GM19395 (cell line): Measurements from ENCODE around the gene TOR1AIP2.

Source experiments
- ATAC-seq: cut with Tn5 transposase; IDR thresholded peaks from one replicate; pipeline ENCODE4 v1.9.1; 2021; ENCODE audit warnings: mild to moderate bottlenecking, moderate library complexity; ENCODE audit not compliant: unreplicated experiment

Gene TOR1AIP2

GRCh38 chr1:179826626-179827280 lies 50.9 kb downstream of the TOR1AIP2 start:
- no peak for ATAC-seq

GRCh38 chr1:179825798-179826460 lies 51.7 kb downstream of the TOR1AIP2 start:
- ATAC-seq, result no peak

GRCh38 chr1:179825206-179825605 lies 52.4 kb downstream of the TOR1AIP2 start:
- ATAC-seq, result no peak

- no peak for ATAC-seq
Measured at GRCh38 chr1:179824265-179824664, 53.3 kb downstream of the TOR1AIP2 start.

DNA sequence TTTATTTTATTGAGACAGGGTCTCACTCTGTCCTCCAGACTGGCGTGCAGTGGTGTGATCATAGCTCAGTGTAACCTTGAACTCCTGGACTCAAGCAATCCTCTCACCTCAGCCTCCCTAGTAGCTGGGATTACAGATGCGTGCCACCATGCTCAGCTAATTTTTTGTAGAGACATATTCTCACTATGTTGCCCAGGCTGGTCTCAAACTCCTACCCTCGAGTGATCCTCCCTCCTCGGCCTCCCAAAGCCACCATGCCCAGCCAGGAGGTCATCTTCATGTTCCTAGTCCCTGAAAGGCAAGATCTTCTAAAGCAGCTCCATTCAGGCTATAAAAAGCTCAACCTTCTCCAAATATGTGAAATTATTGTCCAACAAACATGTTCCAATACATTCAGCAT lies 53.9 kb downstream of the TOR1AIP2 start:
- ATAC-seq, result no peak

DNA sequence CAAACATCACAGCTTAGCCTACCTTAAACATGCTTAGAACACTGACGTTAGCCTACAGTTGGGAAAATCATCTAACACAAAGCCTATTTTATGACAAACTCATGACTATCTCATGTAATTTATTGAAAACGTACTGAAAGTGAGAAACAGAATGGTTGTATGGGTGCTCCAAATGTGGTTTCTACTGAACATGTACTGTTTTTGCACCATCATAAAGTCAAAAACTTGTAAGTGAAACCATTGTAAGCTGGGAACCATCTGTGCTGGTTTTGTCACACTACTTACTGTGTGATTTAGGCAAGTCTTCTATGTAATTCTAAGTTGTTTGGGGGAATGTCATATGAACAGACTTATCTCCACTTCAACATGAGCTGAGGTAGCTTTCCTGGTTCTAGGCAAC lies 55.5 kb downstream of the TOR1AIP2 start:
- ATAC-seq, result no peak

DNA sequence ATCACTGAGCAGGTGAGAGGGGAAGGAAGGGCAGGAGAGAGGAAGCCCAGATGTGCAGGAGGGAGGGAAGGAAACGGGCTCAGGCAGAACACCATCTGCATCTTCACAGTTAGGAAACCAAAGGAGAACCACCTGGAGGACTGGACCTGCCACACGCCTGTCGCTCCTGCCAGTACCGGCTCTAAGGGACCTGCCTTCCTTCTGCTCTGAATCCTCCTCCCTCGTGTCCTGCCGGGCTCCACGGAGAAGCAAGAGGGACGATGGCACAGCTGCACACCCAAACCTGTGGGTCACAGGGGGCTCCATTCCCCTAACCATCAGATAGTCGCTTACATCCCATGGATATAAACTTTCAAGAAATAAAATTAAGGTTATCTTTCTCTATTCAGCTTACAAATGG lies 56.1 kb downstream of the TOR1AIP2 start:
- no peak for ATAC-seq

GRCh38 chr1:179820226-179820970 lies 57.2 kb downstream of the TOR1AIP2 start:
- no peak for ATAC-seq

DNA sequence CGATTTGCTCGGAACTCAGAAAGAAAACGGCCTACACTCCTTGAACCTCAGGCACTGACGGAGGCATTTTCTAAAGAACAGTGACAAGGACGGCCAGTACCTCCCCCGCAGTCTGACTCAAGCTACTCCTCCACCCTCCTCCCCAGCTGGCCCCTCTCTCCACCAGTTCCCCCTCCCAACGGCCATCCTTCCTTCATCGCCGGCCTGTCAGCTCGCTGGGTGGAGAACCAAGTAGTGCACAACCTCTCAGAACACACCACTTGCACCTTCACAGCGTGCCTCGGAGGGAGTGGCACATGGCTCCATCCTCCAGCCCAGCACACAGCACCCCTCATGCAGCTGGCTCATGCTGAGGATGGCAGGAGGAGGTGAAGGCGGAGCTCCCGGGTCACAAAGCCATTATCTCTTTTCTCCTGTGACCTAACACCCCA lies 58.8 kb downstream of the TOR1AIP2 start:
- ATAC-seq, result no peak

DNA sequence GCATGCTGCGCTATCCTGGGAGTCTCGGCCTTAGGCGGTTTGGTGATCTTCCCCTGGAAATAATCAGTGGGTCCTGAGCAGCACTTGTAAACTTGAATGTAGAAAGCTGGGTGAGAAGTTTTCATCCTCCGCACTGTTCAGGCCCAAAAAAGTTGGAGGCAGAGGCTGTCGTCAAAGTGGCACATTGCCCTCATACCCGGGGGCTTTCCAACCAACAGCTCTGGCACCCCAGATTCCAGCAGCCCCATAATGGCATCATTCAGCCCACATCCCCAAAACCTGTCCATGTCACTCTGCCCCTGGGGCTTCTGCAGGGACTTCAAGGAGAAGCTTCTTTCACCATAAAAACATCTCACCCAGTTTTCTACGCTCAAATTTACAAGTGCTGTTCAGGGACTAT lies 59.3 kb downstream of the TOR1AIP2 start:
- ATAC-seq, result no peak

DNA sequence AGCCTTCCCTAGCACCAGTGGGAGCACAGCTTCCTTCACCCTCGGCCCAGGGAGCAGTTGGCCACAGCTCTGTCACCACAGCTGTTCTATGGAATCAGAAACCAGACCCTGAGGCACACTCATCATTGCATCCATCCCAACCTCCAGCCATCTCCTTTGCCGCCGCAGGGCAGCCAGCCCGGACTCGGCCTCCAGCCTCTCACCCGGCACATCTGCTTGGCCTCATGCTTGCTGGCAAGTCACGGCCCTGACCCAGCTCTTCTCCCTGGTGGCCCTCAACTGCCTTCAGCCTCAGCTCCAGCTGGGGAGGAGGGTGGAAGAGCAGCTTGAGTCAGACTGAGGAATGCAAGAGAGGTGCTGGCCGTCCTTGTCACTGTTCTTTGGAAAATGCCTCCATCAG lies 59.8 kb downstream of the TOR1AIP2 start:
- no peak for ATAC-seq

GRCh38 chr1:179817056-179817455 lies 60.5 kb downstream of the TOR1AIP2 start:
- ATAC-seq, result no peak

DNA sequence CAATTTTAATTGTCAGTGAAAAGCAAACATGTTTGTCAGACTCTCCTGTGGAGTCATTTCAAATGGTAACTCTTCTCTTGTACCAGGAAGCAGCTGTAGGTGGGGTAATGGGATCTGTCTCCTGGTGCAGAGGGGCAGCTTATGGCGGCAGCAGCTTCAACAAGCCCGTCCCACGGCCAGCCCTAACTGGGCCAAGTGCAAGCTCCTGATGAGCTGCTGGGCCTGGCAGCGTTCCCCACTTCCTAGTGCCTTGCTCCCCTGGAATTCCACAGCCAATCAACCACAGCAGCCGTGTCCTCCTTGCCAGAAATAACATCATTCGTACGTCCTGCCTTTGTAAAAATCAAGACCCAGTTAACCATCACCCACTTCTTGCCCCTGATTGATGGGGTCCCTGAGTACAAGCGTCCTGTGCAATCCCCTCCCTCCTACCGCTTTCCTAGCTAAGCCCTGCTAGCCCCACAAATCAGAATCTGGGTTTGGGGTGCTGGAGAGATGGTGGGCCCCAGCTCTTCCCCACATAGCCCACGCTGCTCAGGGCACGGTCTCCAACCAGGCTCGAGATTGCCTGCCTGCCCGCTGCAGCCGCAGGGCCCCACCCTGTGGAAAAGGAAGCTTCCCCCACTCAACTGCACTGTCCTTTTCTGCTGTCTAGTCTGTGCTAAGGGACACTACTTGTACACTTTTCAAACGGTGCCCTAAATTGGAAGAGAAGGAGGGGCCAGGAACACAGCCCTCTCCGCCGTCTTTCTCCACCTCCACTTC lies 61.2 kb downstream of the TOR1AIP2 start:
- ATAC-seq, result no peak

DNA sequence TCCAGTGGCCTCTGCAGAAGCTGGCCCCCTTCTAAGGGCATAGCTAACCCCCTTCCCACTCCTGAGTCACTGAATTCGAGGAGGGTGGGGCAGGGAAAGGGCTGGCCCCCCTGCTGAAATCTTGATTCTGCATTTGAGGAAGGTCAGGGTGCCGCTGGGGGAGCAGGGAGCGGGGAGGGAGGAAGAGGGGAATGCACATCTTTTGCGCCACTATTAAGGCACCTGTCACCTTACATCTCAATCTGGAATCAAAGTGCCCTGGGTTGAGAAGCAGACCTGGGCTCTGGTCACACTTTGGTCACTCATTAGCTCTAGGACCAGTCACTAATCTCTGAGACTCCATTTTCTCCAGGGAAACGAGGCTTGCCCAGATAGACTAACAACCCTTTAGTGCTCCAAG lies 62.0 kb downstream of the TOR1AIP2 start:
- ATAC-seq, result no peak

DNA sequence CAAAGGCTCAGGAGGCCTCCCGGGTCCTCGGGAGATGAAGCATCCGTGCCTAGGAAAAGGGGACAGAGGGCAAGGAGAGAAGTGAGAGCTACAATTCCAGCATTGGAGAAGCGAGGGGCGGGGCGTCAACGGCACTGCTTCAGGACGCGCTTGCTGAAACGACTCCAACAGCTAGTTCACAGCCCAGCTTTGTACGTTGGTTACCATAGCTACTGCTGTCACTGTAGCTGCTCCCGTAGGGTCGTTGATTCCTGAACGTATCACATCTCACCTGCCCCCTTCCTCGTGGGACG lies 63.1 kb downstream of the TOR1AIP2 start:
- peak; percentile 42 for ATAC-seq

- no peak for ATAC-seq
Measured at GRCh38 chr1:179813626-179814545, 63.7 kb downstream of the TOR1AIP2 start.

DNA sequence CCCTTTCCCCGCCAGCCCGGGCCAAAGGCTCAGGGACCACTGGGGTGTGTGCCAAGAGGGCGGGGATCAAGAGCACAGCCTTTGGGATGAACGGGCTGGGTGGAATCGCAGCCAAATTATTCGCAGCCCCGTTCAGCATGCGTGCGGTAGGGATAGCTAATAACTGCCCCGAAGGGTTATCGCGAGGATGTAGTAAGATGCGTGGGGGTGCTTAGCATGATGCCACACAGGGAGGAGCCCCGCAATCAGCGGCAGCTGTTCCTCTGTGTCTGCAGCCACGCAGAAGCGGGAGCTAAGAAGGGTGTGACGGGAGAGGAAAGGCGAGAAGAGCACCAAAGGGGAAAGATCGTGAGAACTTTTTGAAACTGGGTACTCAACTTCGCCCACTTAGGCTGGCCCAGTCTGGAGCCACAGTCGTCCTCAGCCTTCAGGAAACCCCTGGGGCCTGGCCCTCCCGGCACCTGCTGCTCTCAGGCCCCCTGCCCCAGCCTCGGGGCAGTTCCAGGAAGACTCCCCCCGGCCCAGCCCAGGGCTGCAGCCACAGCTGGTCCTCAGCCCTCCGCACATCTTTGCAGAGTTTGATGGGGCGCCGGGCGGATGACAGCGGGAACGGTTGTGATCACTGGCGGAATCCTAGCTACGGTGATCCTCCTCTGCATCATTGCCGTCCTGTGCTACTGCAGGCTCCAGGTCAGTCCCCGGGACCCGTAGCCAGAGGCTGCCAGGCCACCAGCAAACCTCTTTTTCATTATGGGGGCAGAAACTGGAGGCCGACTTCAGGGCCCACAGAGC lies 64.9 kb downstream of the TOR1AIP2 start:
- ATAC-seq, result no peak

- no peak for ATAC-seq
Measured at GRCh38 chr1:179810367-179810715, 67.3 kb downstream of the TOR1AIP2 start.

GRCh38 chr1:179809506-179810366 lies 67.9 kb downstream of the TOR1AIP2 start:
- peak; percentile 69 for ATAC-seq
